GM11168 (cell line): ENCODE measurements around the gene SYTL2.
"Not testable (repeated sequence)": the region's sequence is repeated elsewhere in the genome, so short reads cannot be mapped to it uniquely, and the experiment has no call there.

Experiments
- in situ Hi-C: fragments of 300-500 bp; cut with MboI; formaldehyde crosslinking; loops from one replicate; pipeline ENCODE4 v1.12.0; 2022; ENCODE audit warnings: low sequenced_read_pairs; ENCODE audit not compliant: unreplicated experiment

Gene SYTL2

GRCh38 chr11:85664615-85665481, 146.1 kb downstream of the SYTL2 start, which contains the start of gene CREBZF:
CREBZF (minus strand) TSS chr11:85665129; CDS start chr11:85664875, 254 bp downstream.
- in situ Hi-C loops, result no loop called here

- in situ Hi-C loops, result no loop called here
These were observed 147.0 kb downstream of the SYTL2 start for GRCh38 chr11:85663753-85664614.

- in situ Hi-C loops, result no loop called here
These were observed 147.7 kb downstream of the SYTL2 start for GRCh38 chr11:85663080-85663752.

- in situ Hi-C loops, result no loop called here
These were observed 148.8 kb downstream of the SYTL2 start for GRCh38 chr11:85661972-85662664.

- in situ Hi-C loops, result no loop called here
These were observed 152.8 kb downstream of the SYTL2 start for GRCh38 chr11:85658180-85658579.

- in situ Hi-C loops, result no loop called here
These were observed 154.2 kb downstream of the SYTL2 start for GRCh38 chr11:85656777-85657176.

- in situ Hi-C loops, result not testable (repeated sequence)
These were observed 156.6 kb downstream of the SYTL2 start for GRCh38 chr11:85654343-85654742.

- in situ Hi-C loops, result no loop called here
These were observed 158.0 kb downstream of the SYTL2 start for GRCh38 chr11:85652786-85653447.

GRCh38 chr11:85651118-85651517, 159.8 kb downstream of the SYTL2 start:
- in situ Hi-C loops, result no loop called here

- in situ Hi-C loops, result no loop called here
These were observed 163.2 kb downstream of the SYTL2 start, which contains the start of gene TMEM126A for GRCh38 chr11:85647604-85648299. TMEM126A (plus strand) TSS chr11:85647967; CDS start chr11:85650256, 2,289 bp downstream.

- in situ Hi-C loops, result no loop called here
These were observed 163.9 kb downstream of the SYTL2 start for GRCh38 chr11:85647078-85647477.
